Endothelial cell of umbilical vein (primary cell): Measurements from ENCODE around the gene SLC39A3. TPM values are rescaled to one million over a fixed set of nuclear protein-coding genes. Genes with fewer than 3 reads are reported as not detected.

Experiments
- BruUV-seq: library from RNA; stranded (reverse); fragments of 400-500 nt; replicated peaks from 2 replicates; lab custom pipeline; 2021; lab: Mats Ljungman, UMichigan
- CTCF ChIA-PET: fragments of 300-600, 350-600 bp; sonication (Branson Sonifier 250); formaldehyde crosslinking; loops from one replicate; lab custom pipeline; 2021; ENCODE audit warnings: antibody characterized with exemption, inconsistent platforms; lab: Charles Lee
- POLR2A ChIA-PET: fragments of 300-600, 350-600 bp; sonication (Branson Sonifier 250); formaldehyde crosslinking; loops from one replicate; lab custom pipeline; 2021; ENCODE audit warnings: antibody characterized with exemption, inconsistent platforms; lab: Charles Lee
- DNase-seq: peaks from one replicate; pipeline ENCODE4 v3.0.0-alpha.2; 2011; ENCODE audit warnings: low read depth, low spot score
- FAIRE-seq: peaks from 2 replicates; lab custom pipeline; 2011; peaks lifted over from hg19 to GRCh38; lab: Jason Lieb, UNC
- H2AFZ ChIP-seq: 2 replicates; pipeline ENCODE4 v1.6.0; 2012; ENCODE audit warnings: low read depth, low read length, control low read depth, inconsistent platforms
- H3K27ac ChIP-seq: 2 replicates; pipeline ENCODE4 v1.5.1; 2011; ENCODE audit warnings: low read depth, mild to moderate bottlenecking, control low read depth, low read length, moderate library complexity; ENCODE audit not compliant: insufficient read depth
- H3K27me3 ChIP-seq, 2 experiments: 2 replicates each; pipeline versions ENCODE4 v1.6.0 to v1.6.1; 2011; ENCODE audit warnings: low read length in 2 of 2, mixed read lengths in 1 of 2; ENCODE audit not compliant: control insufficient read depth in 2 of 2, insufficient read depth in 2 of 2
- H3K36me3 ChIP-seq, 2 experiments: 2 replicates in 1 of 2; 3 replicates in 1 of 2; pipeline ENCODE4 v1.5.1; 2011; ENCODE audit warnings: low read length in 2 of 2, mild to moderate bottlenecking in 1 of 2, moderate library complexity in 1 of 2; ENCODE audit not compliant: control insufficient read depth in 2 of 2, insufficient read depth in 2 of 2; ENCODE audit errors: extremely low read depth in 1 of 2
- H3K4me1 ChIP-seq: 3 replicates; pipeline ENCODE4 v1.5.1; 2011; ENCODE audit warnings: mild to moderate bottlenecking, low read length; ENCODE audit not compliant: control insufficient read depth, insufficient read depth; ENCODE audit errors: extremely low read depth
- H3K4me2 ChIP-seq: 2 replicates; pipeline ENCODE4 v1.6.1; 2011; ENCODE audit warnings: low read length, control low read depth, mixed read lengths; ENCODE audit not compliant: insufficient read depth
- H3K4me3 ChIP-seq, 3 experiments: fragments of 200-600 bp in 1 of 3; sonication (generic), shearing (Covaris generic) in 1 of 3; replicated peaks in 1 of 3; 2 replicates each; pipeline ENCODE4 v1.5.1; 2011 to 2016; ENCODE audit warnings: control low read depth in 3 of 3, low read length in 3 of 3, mild to moderate bottlenecking in 2 of 3, inconsistent platforms in 1 of 3, low read depth in 1 of 3, moderate library complexity in 1 of 3; ENCODE audit not compliant: insufficient read depth in 1 of 3
- H3K79me2 ChIP-seq: 2 replicates; pipeline ENCODE4 v1.6.0; 2012; ENCODE audit warnings: low read length, inconsistent platforms; ENCODE audit not compliant: control insufficient read depth, insufficient read depth
- H3K9ac ChIP-seq: replicated peaks from 2 replicates; pipeline ENCODE3; 2011; ENCODE audit warnings: low read length, control low read depth; ENCODE audit not compliant: insufficient read depth; ENCODE audit errors: extremely low read depth
- H3K9me1 ChIP-seq: replicated peaks from 3 replicates; pipeline ENCODE4 v1.6.0; 2011; ENCODE audit warnings: mild to moderate bottlenecking, low read length; ENCODE audit not compliant: control insufficient read depth, insufficient read depth; ENCODE audit errors: extremely low read depth
- H3K9me3 ChIP-seq: replicated peaks from 2 replicates; pipeline ENCODE4 v1.5.1; 2012; ENCODE audit warnings: low read length, inconsistent platforms; ENCODE audit not compliant: control insufficient read depth, insufficient read depth
- H4K20me1 ChIP-seq: replicated peaks from 2 replicates; pipeline ENCODE3; 2011; ENCODE audit warnings: mild to moderate bottlenecking, low read length; ENCODE audit not compliant: control insufficient read depth, insufficient read depth; ENCODE audit errors: extremely low read depth
- CTCF ChIP-seq, 2 donors: IDR thresholded peaks; 1 replicate in 1 of 2; 2 replicates in 1 of 2; pipeline ENCODE4 v1.5.1; 2011; ENCODE audit warnings: low read length in 2 of 2, mild to moderate bottlenecking in 2 of 2, moderate library complexity in 2 of 2, control low read depth in 1 of 2, inconsistent platforms in 1 of 2, low read depth in 1 of 2; ENCODE audit not compliant: insufficient read depth in 1 of 2; ENCODE audit errors: extremely low read depth in 1 of 2
- EZH2 ChIP-seq: IDR thresholded peaks from 2 replicates; pipeline ENCODE4 v1.6.1; 2012; ENCODE audit warnings: borderline replicate concordance, low read depth, mild to moderate bottlenecking, moderate library complexity, low read length, inconsistent platforms; ENCODE audit not compliant: severe bottlenecking
- FOS ChIP-seq: IDR thresholded peaks from 2 replicates; pipeline ENCODE4 v1.6.1; 2011; ENCODE audit warnings: mild to moderate bottlenecking, low read length, moderate library complexity, borderline replicate concordance; ENCODE audit not compliant: insufficient read depth
- GATA2 ChIP-seq: IDR thresholded peaks from 2 replicates; pipeline ENCODE4 v1.7.0; 2011; ENCODE audit warnings: low read depth, mild to moderate bottlenecking, moderate library complexity, mixed read lengths, low read length; ENCODE audit not compliant: insufficient read length, insufficient read depth
- JUN ChIP-seq: IDR thresholded peaks from 2 replicates; pipeline ENCODE4 v1.6.1; 2011; ENCODE audit warnings: borderline replicate concordance, low read depth; ENCODE audit not compliant: insufficient read length, insufficient read depth
- MAX ChIP-seq: IDR thresholded peaks from 2 replicates; pipeline ENCODE4 v1.6.1; 2011; ENCODE audit not compliant: insufficient read depth, insufficient read length
- MYC ChIP-seq: IDR thresholded peaks from one replicate; pipeline ENCODE4 v1.6.1; 2011; ENCODE audit warnings: mild to moderate bottlenecking, low read depth, low read length
- POLR2A ChIP-seq: IDR thresholded peaks from 2 replicates; pipeline ENCODE4 v1.6.1; 2012; ENCODE audit warnings: low read depth, mild to moderate bottlenecking, control low read depth, low read length
- POLR2AphosphoS5 ChIP-seq: IDR thresholded peaks from 2 replicates; pipeline ENCODE4 v1.6.1; 2012; ENCODE audit warnings: low read depth, mild to moderate bottlenecking, control low read depth, low read length, moderate library complexity; ENCODE audit not compliant: insufficient read depth
- dilution Hi-C: fragments of 300-500 bp; cut with MboI; formaldehyde crosslinking; loops from one replicate; pipeline ENCODE4 v1.15.0; 2019; ENCODE audit warnings: low sequenced_read_pairs; ENCODE audit not compliant: extremely low pct_ligation_motif_present
- intact Hi-C: fragments of 100-400 bp; cut with micrococcal nuclease; formaldehyde crosslinking; loops from one replicate; pipeline ENCODE4 v1.10.0; 2022
- polyA plus RNA-seq, 4 experiments: library from polyadenylated mRNA; depleted of rRNA in 3 of 4; stranded (reverse) in 3 of 4; unstranded in 1 of 4; fragments of >200 nt; gene quantifications; 2 replicates each; pipeline versions ENCODE4 v1.2.1 to v1.2.3, GENCODE V29; 2011 to 2012; ENCODE audit warnings: missing spikeins in 1 of 4
- total RNA-seq: library from RNA; stranded (reverse); gene quantifications from 2 replicates; pipeline ENCODE4 v1.2.3, GENCODE V29; 2021

Gene SLC39A3
- total and polyA plus RNA-seq, 2 donors (not counting 3 experiments of a cell fraction or from before 2014, with no cell fraction given): 28.0 to 43.1 TPM

GRCh38 chr19:2774083-2774679 lies 34.4 kb upstream of the SLC39A3 start:
- ChIA-PET CTCF (no interaction called here), POLR2A (no interaction called here)
- Histone ChIP-seq H2AFZ (no peak overlapping the region), H3K9me1 (no peaks in the 10 kb centered on the region), H3K4me2 (no peak overlapping the region), H3K4me3 (no peak overlapping the region), H3K79me2 (peaks cover 87% of the 10 kb centered on the region), H3K27ac (no peak overlapping the region), H3K4me1 (no peaks in the 10 kb centered on the region), H3K27me3 (no peaks in the 10 kb centered on the region), H3K9ac (no peak overlapping the region), H4K20me1 (no peaks in the 10 kb centered on the region), H3K36me3 (peaks cover 0 to 3% of the 10 kb centered on the region in 2 experiments), H3K9me3 (no peaks in the 10 kb centered on the region)
- no TSS peak for BruUV-seq
- intact Hi-C loops (no loop called here), dilution Hi-C loops (no loop called here)
- DNase-seq (no peak), FAIRE-seq (no peak)
- TF ChIP-seq GATA2 (no peak), FOS (no peak), POLR2A (no peak), CTCF (IDR thresholded peaks at IDR 0.05; ENCODE audit: extremely low read depth in 1 of 2, insufficient read depth in 1 of 2, low read depth in 1 of 2, low read length in 2 of 2) (no peak), MYC (no peak), MAX (no peak), EZH2 (no peak), POLR2AphosphoS5 (no peak), JUN (no peak)
